Middle frontal gyrus (tissue), 1 donor: ENCODE results near the gene RRP9.

Experiments
- DNase-seq: peaks from one replicate; pipeline ENCODE4 v3.0.0-alpha.2; 2015; ENCODE audit warnings: low spot score; ENCODE audit errors: extremely low spot score

Gene RRP9

DNA sequence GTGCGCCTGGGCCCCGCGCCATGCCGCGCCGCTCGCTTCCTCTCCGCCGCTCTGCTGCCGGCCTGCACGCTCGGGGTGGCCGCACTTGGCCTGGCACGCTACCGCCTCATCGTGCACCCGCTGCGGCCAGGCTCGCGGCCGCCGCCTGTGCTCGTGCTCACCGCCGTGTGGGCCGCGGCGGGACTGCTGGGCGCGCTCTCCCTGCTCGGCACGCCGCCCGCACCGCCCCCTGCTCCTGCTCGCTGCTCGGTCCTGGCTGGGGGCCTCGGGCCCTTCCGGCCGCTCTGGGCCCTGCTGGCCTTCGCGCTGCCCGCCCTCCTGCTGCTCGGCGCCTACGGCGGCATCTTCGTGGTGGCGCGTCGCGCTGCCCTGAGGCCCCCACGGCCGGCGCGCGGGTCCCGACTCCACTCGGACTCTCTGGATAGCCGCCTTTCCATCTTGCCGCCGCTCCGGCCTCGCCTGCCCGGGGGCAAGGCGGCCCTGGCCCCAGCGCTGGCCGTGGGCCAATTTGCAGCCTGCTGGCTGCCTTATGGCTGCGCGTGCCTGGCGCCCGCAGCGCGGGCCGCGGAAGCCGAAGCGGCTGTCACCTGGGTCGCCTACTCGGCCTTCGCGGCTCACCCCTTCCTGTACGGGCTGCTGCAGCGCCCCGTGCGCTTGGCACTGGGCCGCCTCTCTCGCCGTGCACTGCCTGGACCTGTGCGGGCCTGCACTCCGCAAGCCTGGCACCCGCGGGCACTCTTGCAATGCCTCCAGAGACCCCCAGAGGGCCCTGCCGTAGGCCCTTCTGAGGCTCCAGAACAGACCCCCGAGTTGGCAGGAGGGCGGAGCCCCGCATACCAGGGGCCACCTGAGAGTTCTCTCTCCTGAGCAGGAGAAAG lies 14.4 kb upstream of the RRP9 start:
- DNase-seq = no peak

GRCh38 chr3:51955175-51955892 lies 13.6 kb upstream of the RRP9 start, which contains the start of gene GPR62:
Gene GPR62, plus strand, starts transcription at chr3:51955381. Its CDS starts 272 bp downstream, at chr3:51955653.
- DNase-seq = peak; percentile 62

- DNase-seq = no peak
These were observed 13.0 kb upstream of the RRP9 start for GRCh38 chr3:51954713-51955112.

DNA sequence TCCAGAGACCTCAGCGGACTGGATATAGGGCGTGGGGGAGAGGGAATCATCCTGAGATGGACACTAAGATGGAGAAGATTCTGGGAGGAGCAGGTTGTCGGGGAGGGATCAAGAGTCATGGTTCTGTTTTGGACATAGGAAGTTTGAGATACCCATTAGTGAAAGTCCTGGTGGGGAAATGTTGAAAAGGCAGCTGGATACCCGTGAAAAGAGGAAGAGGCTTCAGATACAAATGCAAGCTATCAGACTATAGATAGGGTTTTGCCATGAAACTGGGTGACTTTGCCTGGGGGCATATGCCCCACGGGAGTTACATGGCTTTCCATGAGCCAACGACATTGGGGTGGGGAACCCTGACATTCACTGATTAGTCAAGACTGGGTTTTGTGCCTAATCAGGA lies 12.4 kb upstream of the RRP9 start:
- DNase-seq = no peak

DNA sequence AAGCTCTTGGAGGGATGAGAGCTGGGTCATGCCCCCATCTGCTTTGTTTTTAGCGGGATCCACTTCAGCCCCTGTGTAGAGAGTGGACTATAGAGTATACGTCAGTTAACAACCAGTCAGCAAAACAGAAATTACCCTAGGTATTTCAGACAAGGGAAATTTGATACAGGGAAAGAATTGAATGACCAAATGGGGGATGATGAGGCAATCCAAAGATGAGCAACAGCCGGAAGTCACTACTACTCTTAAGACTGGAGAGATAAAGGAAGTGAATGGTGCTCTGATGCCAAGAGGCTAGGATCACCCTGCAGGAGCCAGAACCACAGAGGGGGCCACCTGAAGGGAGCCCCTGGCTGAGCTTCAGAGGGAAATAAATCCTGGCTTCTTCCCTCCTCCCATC lies 11.7 kb upstream of the RRP9 start:
- no peak for DNase-seq

GRCh38 chr3:51950899-51951298 lies 9.2 kb upstream of the RRP9 start:
- DNase-seq = no peak

DNA sequence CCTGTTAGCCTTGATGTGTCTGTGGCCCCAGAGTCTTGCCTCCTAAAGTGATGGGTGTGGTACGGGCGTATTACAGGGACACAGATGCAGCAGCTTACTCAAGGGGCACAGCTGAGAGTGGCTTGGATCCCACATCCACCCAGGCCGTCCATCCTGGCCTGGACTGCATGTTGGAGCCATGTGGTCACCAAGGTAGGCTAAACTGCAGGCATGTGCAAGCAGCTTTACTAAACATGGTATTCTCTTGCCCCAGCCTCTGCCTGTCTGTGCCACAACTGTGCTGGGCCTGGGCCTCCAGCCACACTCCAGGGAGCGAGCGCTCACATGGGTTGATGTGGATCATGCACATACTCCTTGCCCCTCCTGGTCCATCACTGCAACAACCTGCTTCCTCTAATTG lies 7.4 kb upstream of the RRP9 start:
- DNase-seq = no peak

DNA sequence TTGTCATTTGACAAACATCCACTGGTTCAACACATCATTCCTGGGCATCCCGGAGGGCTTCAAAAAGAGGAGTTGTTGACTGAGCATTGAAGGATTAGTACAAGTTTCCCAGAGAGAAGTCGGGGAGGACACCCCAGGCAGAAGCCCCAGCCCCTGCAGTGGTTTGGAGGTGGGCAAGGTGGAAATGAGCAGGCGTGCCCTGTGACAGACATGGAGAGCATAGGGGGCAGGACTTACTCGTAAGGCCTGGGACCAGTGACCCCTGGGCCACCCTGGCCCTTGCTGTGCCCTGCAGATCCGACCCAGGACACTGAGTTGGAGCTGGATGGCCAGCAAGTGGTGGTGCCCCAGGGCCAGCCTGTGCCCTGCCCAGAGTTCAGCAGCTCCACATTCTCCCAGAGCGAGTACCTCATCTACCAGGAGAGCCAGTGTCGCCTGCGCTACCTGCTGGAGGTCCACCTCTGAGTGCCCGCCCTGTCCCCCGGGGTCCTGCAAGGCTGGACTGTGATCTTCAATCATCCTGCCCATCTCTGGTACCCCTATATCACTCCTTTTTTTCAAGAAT lies 6.4 kb upstream of the RRP9 start:
- DNase-seq = no peak

DNA sequence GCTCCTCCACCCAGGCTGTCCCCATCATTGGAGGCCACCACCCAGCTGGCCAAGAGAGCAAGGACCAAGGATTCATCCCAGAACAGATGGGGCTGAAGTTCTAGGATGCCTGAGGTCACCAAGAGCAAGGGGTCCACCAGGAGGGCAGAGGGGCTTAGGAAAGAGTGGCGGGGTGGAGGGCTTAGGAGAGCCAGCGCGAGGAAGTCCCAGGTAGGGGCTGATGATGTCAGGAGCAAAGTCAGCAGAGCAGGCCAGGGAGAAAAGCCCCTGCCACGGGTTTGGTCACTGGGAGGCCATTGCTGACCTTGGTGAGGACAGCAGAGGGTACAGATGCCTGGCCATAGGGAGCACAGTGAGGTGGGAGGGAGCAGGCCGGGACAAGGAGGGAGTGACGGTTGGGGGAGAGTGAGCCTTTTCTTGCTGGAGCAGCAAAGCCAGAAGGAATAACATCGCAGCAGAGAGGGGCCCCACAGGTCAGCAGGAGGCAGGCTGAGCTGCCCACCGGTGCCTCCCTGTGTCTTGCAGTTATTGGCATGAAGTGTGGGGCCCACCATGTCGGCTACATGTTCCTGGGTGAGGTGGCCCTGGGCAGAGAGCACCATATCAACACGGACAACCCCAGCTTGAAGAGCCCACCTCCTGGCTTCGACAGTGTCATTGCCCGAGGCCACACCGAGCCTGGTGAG lies 5.7 kb upstream of the RRP9 start:
- no peak for DNase-seq

- no peak for DNase-seq
These were observed 5.1 kb upstream of the RRP9 start for GRCh38 chr3:51946796-51947195.

DNA sequence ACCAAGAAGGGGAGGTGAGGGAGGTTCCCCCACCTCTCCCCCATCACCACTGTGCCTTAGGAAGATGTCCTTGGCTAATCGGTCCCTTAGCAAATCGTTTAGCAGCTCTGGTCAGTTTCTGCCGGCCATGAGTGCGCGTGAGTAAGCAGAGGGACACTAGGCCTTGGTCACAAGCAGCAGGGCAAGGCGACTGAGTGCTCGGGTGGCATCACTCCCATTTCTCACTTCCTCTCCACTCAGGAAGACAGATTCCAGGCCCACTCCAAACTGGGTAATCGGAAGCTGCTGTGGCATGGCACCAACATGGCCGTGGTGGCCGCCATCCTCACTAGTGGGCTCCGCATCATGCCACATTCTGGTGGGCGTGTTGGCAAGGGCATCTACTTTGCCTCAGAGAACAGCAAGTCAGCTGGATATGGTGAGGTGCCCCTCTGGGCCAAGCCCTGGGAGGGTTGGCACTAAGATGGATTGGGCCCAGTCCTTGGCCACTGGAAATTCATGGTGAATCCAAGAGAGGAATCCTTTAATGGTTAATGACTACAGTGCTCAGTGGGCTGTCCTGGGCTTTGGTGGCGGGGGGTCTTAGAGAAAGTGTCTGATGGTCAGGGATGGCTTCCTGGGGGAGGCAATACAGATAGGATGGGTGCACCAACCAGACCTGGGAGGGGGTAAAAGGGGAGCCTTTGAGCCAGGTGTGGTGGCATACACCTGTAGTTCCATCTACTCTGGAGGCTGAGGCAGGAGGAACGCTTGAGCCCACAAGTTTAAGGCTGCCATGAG lies 4.4 kb upstream of the RRP9 start:
- no peak for DNase-seq

DNA sequence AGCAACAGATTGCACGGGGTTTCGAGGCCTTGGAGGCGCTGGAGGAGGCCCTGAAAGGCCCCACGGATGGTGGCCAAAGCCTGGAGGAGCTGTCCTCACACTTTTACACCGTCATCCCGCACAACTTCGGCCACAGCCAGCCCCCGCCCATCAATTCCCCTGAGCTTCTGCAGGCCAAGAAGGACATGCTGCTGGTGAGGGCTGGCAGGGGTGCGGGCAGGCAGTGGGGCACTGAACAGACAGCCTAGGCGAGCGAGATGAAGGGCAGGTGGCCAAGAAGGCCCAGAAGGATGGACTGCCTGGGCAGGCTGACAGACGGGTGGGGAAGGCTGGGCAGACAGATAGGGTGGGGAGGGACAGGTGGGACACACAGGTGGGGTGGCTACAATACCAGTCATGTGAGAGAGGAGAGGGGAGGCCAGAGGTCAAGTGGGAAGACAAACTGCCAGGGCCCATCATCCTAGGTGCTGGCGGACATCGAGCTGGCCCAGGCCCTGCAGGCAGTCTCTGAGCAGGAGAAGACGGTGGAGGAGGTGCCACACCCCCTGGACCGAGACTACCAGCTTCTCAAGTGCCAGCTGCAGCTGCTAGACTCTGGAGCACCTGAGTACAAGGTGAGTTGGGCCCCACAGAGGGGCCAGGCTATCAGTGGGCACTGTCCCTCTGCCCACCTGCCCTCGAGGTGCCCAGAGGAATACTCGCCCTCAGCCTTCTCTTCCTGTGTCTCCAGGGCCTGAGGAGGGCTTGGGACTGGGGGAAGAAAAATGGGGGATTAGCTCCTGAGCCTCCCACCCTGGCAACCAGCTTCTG lies 3.5 kb upstream of the RRP9 start:
- no peak for DNase-seq

GRCh38 chr3:51944451-51945021 lies 2.8 kb upstream of the RRP9 start:
- no peak for DNase-seq

DNA sequence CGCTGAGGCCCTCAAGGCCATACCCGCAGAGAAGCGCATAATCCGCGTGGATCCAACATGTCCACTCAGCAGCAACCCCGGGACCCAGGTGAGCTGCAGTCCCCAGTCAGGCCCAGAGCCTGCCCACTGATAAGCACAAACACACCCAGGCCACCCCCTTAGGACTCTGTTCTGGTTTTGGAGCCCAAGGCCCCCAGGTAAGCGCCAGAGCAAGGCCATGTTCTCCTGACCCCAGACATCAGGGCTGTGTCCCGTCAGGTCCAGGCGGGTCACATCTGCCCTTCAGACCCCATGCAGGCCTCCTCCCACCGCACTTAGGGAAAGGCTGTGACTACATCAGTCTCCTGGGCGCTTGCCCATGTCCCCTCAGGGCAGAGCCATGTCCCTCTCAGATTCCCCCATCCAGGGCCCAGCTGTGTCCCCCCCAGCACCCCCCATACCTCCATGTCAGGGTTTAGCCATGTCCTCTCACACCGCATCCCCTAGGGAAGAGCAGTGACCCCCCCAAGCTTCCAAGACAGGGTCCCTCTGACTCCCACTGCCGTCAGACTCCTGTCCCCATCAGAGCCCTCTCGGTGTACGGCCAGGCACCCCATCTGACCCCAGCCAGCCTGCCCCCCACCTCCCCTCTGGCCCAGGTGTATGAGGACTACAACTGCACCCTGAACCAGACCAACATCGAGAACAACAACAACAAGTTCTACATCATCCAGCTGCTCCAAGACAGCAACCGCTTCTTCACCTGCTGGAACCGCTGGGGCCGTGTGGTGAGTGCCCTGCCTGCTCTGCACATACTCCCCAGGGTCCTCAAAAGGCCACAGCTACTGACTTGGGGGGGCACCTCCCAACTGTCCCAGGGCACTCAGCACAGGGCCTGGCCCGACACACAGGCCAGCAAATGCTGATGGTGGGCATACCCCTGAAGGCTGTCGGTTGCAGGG lies 2.0 kb upstream of the RRP9 start:
- DNase-seq = no peak

GRCh38 chr3:51942603-51943450 lies 1.1 kb upstream of the RRP9 start:
- no peak for DNase-seq

DNA sequence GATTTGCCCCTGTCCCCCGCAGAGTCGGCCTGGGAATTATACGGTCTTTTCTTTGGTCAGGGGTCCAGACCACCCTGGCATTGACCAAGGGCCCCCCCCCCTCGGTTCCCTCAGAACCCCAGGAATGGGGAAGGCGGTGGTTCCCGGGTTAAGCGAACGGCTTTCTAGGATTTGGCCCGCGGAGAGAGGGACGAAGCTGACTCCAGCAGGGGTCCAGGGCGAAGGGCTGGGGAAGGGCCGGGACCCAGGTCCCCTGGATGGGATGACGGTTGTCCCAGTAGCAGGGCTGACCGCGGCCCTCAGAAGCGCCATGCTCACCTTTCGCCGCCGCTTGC lies 274 bp downstream of the RRP9 start:
- DNase-seq = no peak

DNA sequence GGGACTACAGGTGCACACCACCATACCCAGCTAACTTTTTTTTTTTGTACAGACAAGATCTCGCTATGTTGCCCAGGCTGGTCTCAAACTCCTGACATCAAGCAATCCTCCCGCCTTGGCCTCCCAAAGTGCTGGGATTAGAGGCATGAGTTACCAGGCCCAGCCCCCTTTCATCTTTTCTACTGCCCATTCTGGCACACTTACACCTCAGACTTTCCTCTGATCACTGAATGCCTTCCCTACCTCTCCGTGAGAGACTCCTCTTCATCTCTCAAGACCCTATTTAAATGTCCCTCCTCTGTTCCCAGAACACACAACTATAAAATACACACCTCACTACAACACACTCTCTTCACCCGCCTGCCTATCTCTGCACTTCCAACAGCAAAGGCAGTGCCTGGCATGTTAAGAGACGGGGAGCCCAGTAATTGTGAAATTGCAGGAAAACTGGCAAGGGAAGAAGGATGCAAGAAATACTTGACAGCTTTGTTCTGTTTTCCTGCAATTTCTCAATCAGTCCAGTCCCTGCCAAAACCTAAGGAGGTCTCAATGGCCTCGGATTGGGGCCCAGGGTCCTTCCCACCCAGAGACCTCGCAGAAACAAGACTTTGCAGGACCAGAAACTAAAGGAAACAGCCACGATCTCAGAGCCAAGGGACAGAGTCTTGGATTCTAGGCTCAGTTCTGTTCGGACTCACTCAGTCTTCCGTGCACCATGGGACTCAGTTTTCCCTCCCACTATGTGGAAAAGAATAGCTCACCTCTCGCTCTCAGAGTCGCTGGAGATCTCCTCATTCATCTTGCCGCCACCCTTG lies 849 bp downstream of the RRP9 start:
- DNase-seq = no peak
